ENCODE data around the gene OR4D1.

- TF ChIP-seq CTCF (conservative IDR thresholded peaks at IDR 0.05; ENCODE audit: low read depth, low read length) (no peak), POLR2A (IDR thresholded peaks at IDR 0.05; ENCODE audit: low read depth, low read length) (no peak), CEBPB (IDR thresholded peaks at IDR 0.05; ENCODE audit: low read depth, low read length) (no peak), SMC3 (IDR thresholded peaks at IDR 0.05; ENCODE audit: low read depth, low read length) (no peak), RAD21 (IDR thresholded peaks at IDR 0.05; ENCODE audit: low read length) (no peak), MAFK (IDR thresholded peaks at IDR 0.05; ENCODE audit: low read depth, low read length) (no peak), RCOR1 (IDR thresholded peaks at IDR 0.05; ENCODE audit: insufficient replicate concordance, low read length) (no peak), MXI1 (IDR thresholded peaks at IDR 0.05; ENCODE audit: borderline replicate concordance, low read depth, low read length) (no peak), CHD1 (IDR thresholded peaks at IDR 0.05; ENCODE audit: low read depth, low read length) (no peak), FOS (IDR thresholded peaks at IDR 0.05; ENCODE audit: low read depth, low read length) (no peak), NFE2L2 (IDR thresholded peaks at IDR 0.05; ENCODE audit: low read depth, low read length) (no peak)
These were observed 28.7 kb upstream of the OR4D1 start for GRCh38 chr17:58119491-58119890.

Measured in IMR-90 (cell line).